MM.1S (cell line): ENCODE measurements around the gene PCDHGA11.

ENCODE experiments used
- DNase-seq: peaks from one replicate; pipeline ENCODE4 v3.0.0-alpha.2; 2015
- H2AFZ ChIP-seq: fragments of 300-600 bp; sonication (generic); 2 replicates; pipeline ENCODE4 v1.6.0; 2016; ENCODE audit warnings: antibody characterized with exemption, low read length
- H3F3A ChIP-seq: fragments of 300-600 bp; sonication (generic); 2 replicates; pipeline ENCODE4 v1.6.1; 2016; ENCODE audit warnings: mild to moderate bottlenecking, antibody characterized with exemption, low read length, moderate library complexity, mixed read lengths; ENCODE audit not compliant: insufficient read depth
- H3K27ac ChIP-seq: fragments of 300-600 bp; sonication (generic); 2 replicates; pipeline ENCODE4 v1.5.1; 2016; ENCODE audit warnings: mild to moderate bottlenecking, low read length
- H3K27me3 ChIP-seq: fragments of 300-600 bp; sonication (generic); replicated peaks from 2 replicates; pipeline ENCODE4 v1.6.0; 2016; ENCODE audit warnings: low read length; ENCODE audit not compliant: insufficient read depth
- H3K36me3 ChIP-seq: fragments of 300-600 bp; sonication (generic); replicated peaks from 2 replicates; pipeline ENCODE4 v1.6.1; 2016; ENCODE audit warnings: mild to moderate bottlenecking, low read length, mixed read lengths; ENCODE audit not compliant: insufficient read depth
- H3K4me1 ChIP-seq: fragments of 300-600 bp; sonication (generic); 2 replicates; pipeline ENCODE4 v1.6.1; 2016; ENCODE audit warnings: low read length, mixed read lengths
- H3K4me2 ChIP-seq: fragments of 300-600 bp; sonication (generic); 2 replicates; pipeline ENCODE4 v1.6.0; 2016; ENCODE audit warnings: low read depth, low read length
- H3K4me3 ChIP-seq: fragments of 300-600 bp; sonication (generic); 2 replicates; pipeline ENCODE4 v1.5.1; 2016; ENCODE audit warnings: low read length, mixed read lengths
- H3K79me2 ChIP-seq: fragments of 300-600 bp; sonication (generic); 2 replicates; pipeline ENCODE4 v1.6.1; 2016; ENCODE audit warnings: mixed run types, low read length, mixed read lengths
- H3K9ac ChIP-seq: fragments of 300-600 bp; sonication (generic); 2 replicates; pipeline ENCODE4 v1.6.1; 2016; ENCODE audit warnings: low read length, mixed read lengths
- H3K9me2 ChIP-seq: fragments of 300-600 bp; sonication (generic); replicated peaks from 2 replicates; pipeline ENCODE4 v1.6.1; 2016; ENCODE audit warnings: mild to moderate bottlenecking, low read length, mixed read lengths; ENCODE audit not compliant: insufficient read depth
- H3K9me3 ChIP-seq: fragments of 300-600 bp; sonication (generic); replicated peaks from 2 replicates; pipeline ENCODE4 v1.6.1; 2016; ENCODE audit warnings: mild to moderate bottlenecking, low read length, mixed read lengths; ENCODE audit not compliant: insufficient read depth
- H4K20me1 ChIP-seq: fragments of 300-600 bp; sonication (generic); 2 replicates; pipeline ENCODE4 v1.6.1; 2016; ENCODE audit warnings: mild to moderate bottlenecking, low read length, moderate library complexity, mixed read lengths; ENCODE audit not compliant: insufficient read depth
- EZH2 ChIP-seq: fragments of 300-600 bp; sonication (generic); optimal IDR thresholded peaks from 2 replicates; pipeline ENCODE3; 2017; ENCODE audit warnings: low read depth, mild to moderate bottlenecking, antibody characterized with exemption, low read length, mixed read lengths
- EZH2phosphoT487 ChIP-seq: fragments of 300-600 bp; sonication (generic); IDR thresholded peaks from 2 replicates; pipeline ENCODE4 v1.6.1; 2018; ENCODE audit warnings: antibody characterized with exemption, low read length
- TF ChIP-seq, protein P1 (sequence below): fragments of 300-600 bp; sonication (generic); IDR thresholded peaks from 2 replicates; pipeline ENCODE4 v1.5.1; 2016; ENCODE audit warnings: antibody characterized with exemption, low read length, mixed read lengths

PCDHGA11 gene

DNA sequence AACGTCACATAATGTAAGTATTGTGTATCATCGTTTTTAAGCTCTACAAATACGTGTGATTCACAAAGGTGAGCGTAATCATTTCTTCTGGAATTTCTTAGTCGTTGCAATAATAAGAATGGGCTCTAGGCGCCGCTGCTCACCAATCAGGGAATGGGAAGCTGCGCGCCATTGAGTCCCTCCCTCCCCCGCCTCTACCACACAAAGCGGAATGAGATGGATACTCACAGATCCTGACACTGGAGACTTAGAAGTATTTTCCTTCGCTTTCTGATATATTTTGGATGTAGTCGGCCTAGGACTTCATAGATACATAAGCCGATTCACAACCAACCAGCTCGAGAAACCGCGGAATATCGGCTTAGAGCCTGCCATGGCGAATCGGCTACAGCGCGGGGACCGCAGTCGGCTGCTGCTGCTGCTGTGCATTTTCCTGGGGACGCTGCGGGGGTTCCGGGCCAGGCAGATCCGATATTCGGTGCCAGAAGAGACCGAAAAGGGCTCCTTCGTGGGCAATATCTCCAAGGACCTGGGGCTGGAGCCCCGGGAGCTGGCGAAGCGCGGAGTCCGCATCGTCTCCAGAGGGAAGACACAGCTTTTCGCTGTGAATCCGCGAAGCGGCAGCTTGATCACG is at the start of gene PCDHGA11:
Gene PCDHGA11, plus strand, starts transcription at position 197 of the 634 bp plus-strand sequence. Its CDS starts 177 bp downstream, at position 374.
- Histone ChIP-seq H3K4me1 (0 out of 2 replicates have a peak, but pooled peaks cover 3% of the 10 kb centered on the region), H3K27ac (no peak within 1 kb of the TSS), H4K20me1 (no peaks in the 10 kb centered on the region), H3K4me3 (peak within 1 kb of the TSS; percentile 75), H3K9me2 (no peaks in the 10 kb centered on the region), H3K79me2 (no peaks in the 10 kb centered on the region), H2AFZ (peak within 1 kb of the TSS; percentile 87), H3K9me3 (no peaks in the 10 kb centered on the region), H3K9ac (peak within 1 kb of the TSS; percentile 24; the same call in 1 of the 2 replicates), H3K27me3 (peaks cover 35% of the 10 kb centered on the region), H3K36me3 (no peaks in the 10 kb centered on the region), H3F3A (no peaks in the 10 kb centered on the region), H3K4me2 (peak within 1 kb of the TSS; percentile 90)
- TF ChIP-seq, protein P1, sequence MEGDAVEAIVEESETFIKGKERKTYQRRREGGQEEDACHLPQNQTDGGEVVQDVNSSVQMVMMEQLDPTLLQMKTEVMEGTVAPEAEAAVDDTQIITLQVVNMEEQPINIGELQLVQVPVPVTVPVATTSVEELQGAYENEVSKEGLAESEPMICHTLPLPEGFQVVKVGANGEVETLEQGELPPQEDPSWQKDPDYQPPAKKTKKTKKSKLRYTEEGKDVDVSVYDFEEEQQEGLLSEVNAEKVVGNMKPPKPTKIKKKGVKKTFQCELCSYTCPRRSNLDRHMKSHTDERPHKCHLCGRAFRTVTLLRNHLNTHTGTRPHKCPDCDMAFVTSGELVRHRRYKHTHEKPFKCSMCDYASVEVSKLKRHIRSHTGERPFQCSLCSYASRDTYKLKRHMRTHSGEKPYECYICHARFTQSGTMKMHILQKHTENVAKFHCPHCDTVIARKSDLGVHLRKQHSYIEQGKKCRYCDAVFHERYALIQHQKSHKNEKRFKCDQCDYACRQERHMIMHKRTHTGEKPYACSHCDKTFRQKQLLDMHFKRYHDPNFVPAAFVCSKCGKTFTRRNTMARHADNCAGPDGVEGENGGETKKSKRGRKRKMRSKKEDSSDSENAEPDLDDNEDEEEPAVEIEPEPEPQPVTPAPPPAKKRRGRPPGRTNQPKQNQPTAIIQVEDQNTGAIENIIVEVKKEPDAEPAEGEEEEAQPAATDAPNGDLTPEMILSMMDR: peak; percentile 76
- no peak for TF ChIP-seq EZH2phosphoT487
- peak; percentile 66 for DNase-seq

DNA sequence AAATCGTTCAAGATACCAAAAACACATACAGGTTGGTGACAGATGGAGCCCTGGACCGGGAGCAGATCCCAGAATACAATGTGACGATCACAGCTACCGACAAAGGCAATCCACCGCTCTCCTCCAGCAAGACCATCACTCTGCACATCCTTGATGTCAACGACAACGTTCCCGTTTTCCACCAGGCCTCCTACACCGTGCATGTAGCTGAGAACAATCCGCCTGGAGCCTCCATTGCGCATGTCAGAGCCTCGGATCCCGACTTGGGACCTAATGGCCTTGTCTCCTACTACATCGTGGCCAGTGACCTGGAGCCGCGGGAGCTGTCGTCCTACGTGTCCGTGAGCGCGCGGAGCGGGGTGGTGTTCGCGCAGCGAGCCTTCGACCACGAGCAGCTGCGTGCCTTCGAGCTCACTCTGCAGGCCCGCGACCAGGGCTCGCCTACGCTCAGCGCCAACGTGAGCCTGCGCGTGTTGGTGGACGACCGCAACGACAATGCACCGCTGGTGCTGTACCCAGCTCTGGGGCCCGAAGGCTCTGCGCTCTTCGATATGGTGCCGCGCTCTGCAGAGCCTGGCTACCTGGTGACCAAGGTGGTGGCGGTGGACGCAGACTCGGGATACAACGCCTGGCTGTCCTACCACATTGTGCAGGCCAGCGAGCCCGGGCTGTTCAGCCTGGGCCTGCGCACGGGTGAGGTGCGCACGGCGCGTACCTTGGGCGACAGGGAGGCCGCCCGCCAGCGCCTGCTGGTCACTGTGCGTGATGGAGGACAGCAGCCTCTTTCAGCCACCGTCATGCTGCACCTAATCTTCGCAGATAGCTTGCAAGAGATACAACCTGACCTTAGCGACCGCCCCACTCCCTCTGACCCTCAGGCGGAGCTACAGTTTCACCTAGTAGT is 49.0 kb upstream of the PCDHGA11 start:
- Histone ChIP-seq H2AFZ (no peak overlapping the region), H3K79me2 (no peaks in the 10 kb centered on the region), H3K27me3 (no peaks in the 10 kb centered on the region), H3K27ac (no peak overlapping the region), H3K4me1 (no peaks in the 10 kb centered on the region), H3K9me2 (no peaks in the 10 kb centered on the region), H3K9ac (no peak overlapping the region), H3K4me2 (no peak overlapping the region), H4K20me1 (no peaks in the 10 kb centered on the region), H3K9me3 (no peaks in the 10 kb centered on the region), H3F3A (no peaks in the 10 kb centered on the region), H3K4me3 (no peak overlapping the region), H3K36me3 (no peaks in the 10 kb centered on the region)
- TF ChIP-seq EZH2: no peak
- TF ChIP-seq EZH2phosphoT487: no peak
- TF ChIP-seq, protein P1: no peak
- DNase-seq: no peak

DNA sequence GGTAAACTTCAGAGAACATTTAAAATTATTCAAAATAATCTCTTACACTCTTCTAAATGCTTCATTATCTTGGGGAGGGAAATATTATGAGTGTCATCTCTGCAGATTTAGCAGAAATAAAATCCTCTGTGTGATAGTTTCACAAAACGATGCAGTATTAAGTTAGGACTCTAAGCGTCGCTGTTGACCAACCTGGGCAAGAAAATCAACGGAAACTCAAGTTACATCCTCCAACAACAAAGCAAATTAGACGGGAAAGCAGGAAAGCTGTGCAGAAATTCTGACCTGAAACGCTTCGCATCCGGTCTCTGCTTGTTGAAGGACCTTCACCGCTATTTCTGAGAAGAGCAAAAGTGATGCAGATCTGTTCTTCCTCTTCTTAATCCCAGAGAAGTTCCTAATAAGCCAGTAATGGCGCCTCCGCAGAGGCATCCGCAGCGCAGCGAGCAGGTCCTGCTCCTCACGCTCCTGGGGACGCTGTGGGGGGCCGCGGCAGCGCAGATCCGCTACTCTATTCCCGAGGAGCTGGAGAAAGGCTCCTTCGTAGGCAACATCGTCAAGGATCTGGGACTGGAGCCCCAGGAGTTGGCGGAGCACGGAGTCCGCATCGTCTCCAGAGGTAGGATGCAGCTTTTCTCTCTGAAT is 47.1 kb upstream of the PCDHGA11 start, which contains the start of gene PCDHGA6:
Gene PCDHGA6, plus strand, starts transcription at position 219 of the 645 bp plus-strand sequence. Its CDS starts 193 bp downstream, at position 412.
- H3K36me3 ChIP-seq: no peaks in the 10 kb centered on the region

More for the DNA sequence above, 47.1 kb upstream of the PCDHGA11 start, which contains the start of gene PCDHGA6:
- peak; percentile 51 for DNase-seq
- TF ChIP-seq EZH2phosphoT487 (no peak), EZH2 (no peak)
- TF ChIP-seq, protein P1: peak; percentile 68
- Histone ChIP-seq H3K79me2 (no peaks in the 10 kb centered on the region), H3K9me3 (no peaks in the 10 kb centered on the region), H2AFZ (0 out of 2 replicates have a peak within 1 kb of the TSS, but pooled peaks have one; percentile 14), H3K27me3 (0 out of 2 replicates have a peak, but pooled peaks cover 3% of the 10 kb centered on the region), H3F3A (no peaks in the 10 kb centered on the region), H3K9ac (no peak within 1 kb of the TSS), H3K27ac (no peak within 1 kb of the TSS), H3K4me1 (no peaks in the 10 kb centered on the region), H4K20me1 (no peaks in the 10 kb centered on the region), H3K9me2 (no peaks in the 10 kb centered on the region), H3K4me3 (no peak within 1 kb of the TSS), H3K4me2 (no peak within 1 kb of the TSS)
